GM21423 (cell line): ENCODE data around the gene TENT4B.
A peak's percentile ranks its signal among the peaks of the same experiment; 100 is the strongest.

Source experiments
- ATAC-seq: cut with Tn5 transposase; IDR thresholded peaks from one replicate; pipeline ENCODE4 v1.9.1; 2021; ENCODE audit warnings: mild to moderate bottlenecking, moderate library complexity; ENCODE audit not compliant: unreplicated experiment

The TENT4B gene

GRCh38 chr16:50252874-50253513 lies 99.9 kb downstream of the TENT4B start:
- no peak for ATAC-seq

DNA sequence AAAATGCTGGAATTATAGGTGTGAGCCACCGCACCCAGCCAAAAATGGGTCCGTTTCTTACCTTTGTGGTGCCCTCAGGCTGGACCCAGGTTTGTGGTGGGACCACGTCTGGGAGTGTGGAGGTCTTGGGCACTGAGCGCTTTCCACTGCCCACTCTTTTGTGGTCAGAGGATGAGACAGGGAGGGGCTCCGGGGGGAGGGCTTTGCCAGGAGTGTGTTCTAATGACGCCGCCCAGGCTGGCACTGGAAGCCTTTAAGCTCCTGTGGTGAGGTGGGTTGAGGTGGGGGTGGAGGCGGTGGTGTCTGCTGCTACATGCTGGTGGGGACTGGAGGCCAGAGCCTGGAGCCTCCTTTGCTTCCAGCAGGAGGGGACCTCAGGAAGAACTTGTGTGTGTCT lies 100.4 kb downstream of the TENT4B start:
- ATAC-seq, result no peak

DNA sequence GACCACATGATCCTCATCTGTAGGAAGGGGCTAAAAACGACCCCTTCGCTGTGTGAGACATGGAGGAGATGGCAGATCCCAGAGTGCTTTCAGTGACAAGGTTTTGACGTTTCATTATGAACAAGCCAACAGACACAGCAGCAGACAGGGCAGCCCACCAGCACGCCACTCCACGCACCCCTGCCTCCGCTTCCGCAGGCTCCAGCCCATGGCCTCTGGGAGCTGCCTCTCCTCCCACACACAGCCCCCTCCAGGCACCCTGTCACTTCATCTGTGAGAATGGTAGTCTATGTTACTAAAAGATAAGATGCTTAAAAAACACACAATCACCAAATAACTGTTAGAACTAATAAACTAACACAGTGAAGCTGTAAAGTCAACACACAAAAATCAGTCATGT lies 101.0 kb downstream of the TENT4B start:
- no peak for ATAC-seq

DNA sequence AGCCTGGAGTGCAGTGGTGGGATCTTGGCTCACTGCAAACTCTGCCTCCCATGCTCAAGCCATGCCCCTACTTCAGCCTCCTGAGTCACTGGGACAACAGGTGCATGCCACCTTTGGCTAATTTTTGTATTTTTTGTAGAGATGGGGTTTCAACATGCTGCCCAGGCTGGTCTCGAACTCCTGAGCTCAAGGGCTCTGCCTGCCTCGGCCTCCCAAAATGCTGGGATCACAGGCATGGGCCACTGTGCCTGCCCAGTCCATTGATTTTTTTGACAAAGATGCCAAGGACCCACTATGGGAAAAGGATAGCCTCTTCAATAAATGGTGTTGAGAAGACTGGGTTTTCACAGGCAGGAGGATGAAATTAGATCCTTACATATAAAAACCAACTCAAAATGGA lies 102.4 kb downstream of the TENT4B start:
- ATAC-seq, result no peak

DNA sequence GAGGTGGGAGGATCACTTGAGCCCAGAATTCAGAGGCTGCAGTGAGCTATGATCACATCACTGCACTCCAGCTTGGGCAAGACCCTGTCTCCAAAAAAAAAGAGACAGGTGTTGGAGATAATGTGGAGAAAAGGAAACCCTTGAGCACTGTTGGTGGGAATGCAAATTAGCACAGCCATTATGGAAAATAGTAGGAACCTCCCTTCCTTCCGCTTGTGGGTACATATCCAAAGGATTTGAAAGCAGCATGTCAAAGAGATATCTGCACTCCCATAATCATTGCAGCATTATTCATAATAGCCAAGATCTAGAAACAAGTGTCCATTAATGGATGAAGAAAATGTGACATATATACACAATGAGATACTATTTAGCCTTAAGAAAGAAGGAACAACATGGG lies 103.5 kb downstream of the TENT4B start:
- ATAC-seq, result no peak

GRCh38 chr16:50257876-50258275 lies 104.8 kb downstream of the TENT4B start:
- ATAC-seq, result no peak

- no peak for ATAC-seq
Observed at GRCh38 chr16:50259334-50260205, 106.5 kb downstream of the TENT4B start.

DNA sequence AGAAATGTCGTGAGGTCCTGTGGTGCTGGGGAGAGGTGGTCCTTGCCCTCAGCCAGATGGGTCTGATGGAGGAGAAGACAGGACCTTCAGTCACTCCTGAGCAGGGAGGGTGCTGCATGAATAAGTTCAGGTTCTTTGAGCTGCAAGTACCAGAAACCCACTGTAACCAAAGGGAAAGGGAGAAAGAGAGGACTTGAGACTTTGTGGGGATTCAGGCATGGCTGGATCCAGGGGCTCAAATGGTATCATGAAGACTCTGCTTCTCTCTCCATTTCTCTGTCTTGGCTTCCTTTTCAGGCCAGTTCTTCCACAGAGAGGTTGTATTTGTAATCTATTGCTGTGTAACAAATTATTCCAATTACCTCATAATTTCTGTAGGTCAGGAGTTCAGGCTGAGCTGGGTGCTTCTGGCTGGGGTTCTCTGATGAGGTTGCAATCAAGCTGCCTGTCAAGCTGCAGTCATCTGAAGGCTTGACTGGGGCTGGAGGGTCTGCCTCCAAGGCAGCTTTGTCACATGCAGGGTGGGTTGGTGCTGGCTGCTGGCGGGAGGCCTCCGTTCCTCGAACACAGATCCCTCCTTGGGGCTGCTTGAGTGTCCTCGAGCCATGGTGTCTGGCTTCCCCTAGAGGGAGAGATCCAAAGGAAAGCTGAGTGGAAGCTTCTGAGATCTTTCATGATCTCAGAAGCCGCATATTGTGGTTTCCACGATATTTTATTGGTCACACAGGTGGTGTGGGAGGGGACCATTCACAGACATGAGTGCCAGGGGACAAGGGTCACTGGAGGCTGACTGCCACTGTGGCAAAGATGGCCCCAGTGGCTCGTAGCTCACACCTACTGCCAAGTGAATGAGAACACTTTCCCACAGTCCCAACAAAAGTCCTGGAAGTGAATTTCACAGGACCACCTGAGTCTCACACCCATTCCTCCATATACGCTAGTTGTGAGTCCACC lies 107.4 kb downstream of the TENT4B start:
- no peak for ATAC-seq

DNA sequence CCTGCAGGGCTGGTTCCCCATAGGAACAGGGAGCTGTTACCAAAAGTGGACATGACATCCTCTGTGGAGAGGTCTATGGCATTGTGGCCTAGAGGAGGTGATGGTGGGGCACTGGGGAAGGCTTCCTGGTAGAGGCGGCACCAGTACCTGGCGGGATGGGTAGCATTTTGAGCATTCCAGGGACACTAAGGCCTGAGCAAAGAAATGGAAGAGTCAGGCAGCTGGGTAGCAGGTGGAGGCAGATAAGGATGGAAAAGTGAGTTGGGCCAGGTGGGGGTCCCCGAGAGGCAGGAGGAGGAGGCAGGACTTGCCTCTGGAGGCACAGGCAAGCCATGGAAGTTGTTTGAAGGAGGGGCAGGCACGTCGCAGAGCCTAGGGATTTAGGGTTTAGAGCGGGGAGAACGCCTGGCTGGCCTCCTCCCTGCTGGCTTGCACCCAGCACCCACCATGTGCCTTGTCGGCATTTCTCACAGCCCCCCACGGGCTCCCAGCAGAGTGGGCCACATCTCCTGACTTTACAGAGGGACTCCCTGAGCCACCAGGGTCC lies 108.1 kb downstream of the TENT4B start:
- ATAC-seq, result no peak

GRCh38 chr16:50261707-50262235 lies 108.7 kb downstream of the TENT4B start:
- no peak for ATAC-seq

- ATAC-seq, result no peak
Observed at GRCh38 chr16:50263060-50263909, 110.2 kb downstream of the TENT4B start.

DNA sequence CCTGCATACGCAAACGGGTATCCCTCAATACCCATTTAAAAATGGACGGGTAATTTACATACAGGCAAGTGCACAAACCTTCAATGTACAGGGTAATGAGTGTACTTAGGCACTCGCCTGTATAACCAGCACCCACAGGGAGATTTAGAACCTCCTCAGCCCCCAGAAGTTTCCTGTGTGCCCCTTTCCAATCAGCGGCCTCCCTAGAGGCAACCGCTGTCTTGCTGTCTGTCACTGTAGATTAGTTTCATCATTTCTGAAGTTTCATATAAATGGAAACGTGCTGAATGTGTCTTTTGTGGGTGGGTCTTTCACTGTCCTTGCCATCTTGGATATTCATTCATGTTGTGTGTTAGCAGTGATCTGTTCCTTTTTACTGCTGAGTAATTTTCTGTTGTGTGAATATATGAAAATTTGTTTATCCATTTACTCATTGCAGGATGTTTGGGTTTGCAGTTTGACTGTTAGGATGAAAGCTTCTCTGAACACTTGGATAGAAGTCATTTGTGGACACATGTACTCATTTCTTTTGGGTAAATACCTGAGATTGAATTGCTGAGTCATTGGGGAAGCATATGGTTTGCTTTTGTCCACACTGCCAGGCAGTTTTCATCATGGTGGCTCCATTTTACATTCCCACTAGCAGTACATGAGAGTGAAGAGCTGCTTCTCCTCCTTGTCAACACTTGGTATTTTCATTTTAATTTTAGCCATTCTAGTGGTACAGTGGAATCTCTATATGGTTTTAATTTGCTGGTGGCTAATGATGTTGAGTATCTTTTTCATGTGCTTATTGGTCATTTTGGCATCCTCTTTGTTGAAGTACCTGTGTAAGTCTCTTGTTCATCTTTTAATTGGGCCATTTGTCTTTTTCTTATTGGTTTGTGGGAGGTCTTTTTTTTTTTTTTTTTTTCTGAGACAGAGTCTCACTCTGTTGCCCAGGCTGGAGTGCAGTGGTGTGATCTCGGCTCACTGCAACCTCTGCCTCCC lies 111.1 kb downstream of the TENT4B start:
- no peak for ATAC-seq

GRCh38 chr16:50265260-50265659 lies 112.2 kb downstream of the TENT4B start:
- no peak for ATAC-seq

GRCh38 chr16:50265716-50266336 lies 112.7 kb downstream of the TENT4B start:
- no peak for ATAC-seq

GRCh38 chr16:50266337-50267091 lies 113.4 kb downstream of the TENT4B start, which contains the start of gene ADCY7:
ADCY7 (plus strand) TSS chr16:50266551; CDS start chr16:50288180, 21,629 bp downstream.
- peak; percentile 80 for ATAC-seq

- no peak for ATAC-seq
Observed at GRCh38 chr16:50267151-50267631, 114.1 kb downstream of the TENT4B start.

DNA sequence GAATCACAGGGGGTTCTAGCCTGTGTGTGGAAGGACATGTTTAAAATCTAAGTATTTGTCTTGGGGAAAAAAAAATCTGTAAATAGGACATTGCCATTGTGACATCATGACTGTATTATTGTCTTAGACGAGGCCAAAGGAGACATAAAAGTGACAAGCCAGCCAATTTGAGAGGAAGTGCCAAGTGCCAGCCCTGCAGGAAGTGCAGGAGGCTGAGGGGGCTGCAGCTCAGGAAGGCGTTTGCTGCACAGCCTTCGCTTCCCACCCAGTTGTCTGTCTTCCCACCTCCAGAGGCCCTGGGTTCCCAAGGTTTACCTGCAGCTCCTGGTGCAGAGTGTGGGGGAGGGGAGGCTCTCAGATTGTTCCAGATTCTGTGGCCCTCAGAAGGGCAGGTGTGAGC lies 114.5 kb downstream of the TENT4B start:
- no peak for ATAC-seq
